ENCODE results near the gene NAB1.

DNA sequence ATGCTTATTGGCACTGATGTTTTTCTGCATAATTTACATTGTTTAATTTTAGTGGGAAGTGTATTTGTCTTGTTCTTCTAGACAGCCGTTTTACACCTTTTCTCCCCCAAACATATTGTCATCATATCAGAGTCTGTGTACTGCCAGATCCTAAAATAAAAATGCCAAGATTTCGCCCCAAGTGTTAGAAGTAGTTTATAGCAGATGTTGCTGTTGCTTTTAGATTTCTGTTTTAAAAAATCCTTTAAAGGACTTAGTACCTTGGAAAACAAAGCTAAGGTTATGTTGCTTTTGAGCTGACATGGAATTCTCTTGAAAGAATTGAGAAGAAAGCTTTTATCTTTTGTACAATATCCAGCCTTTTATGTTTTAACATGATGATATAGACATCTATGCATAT, 36.0 kb downstream of the NAB1 start:
- TF ChIP-seq CTCF (conservative IDR thresholded peaks at IDR 0.05), result no peak
- no peak for TF ChIP-seq EZH2 (IDR thresholded peaks at IDR 0.05; ENCODE audit: low read depth)

Measured in PC-9 (cell line).